Thyroid gland (tissue), 4 donors: ENCODE measurements around the gene ACADM.
A peak's percentile ranks its signal among the peaks of the same experiment; 100 is the strongest.

Experiments
- POLR2A ChIP-seq, 2 donors: fragments of 450-650 bp; IDR thresholded peaks; one replicate each; pipeline ENCODE4 v1.6.1; 2017; ENCODE audit warnings: antibody characterized with exemption in 2 of 2, mild to moderate bottlenecking in 2 of 2, moderate library complexity in 1 of 2
- TF ChIP-seq, protein P1 (sequence below), 6 experiments: fragments of 200-600 bp in 3 of 6; fragments of 450-650 bp in 3 of 6; sonication (generic) in 3 of 6; IDR thresholded peaks; one replicate each; pipeline ENCODE4 v1.5.1; 2016 to 2019; ENCODE audit warnings: antibody characterized with exemption in 6 of 6, mild to moderate bottlenecking in 2 of 6, inconsistent platforms in 1 of 6, moderate library complexity in 1 of 6

DNA sequence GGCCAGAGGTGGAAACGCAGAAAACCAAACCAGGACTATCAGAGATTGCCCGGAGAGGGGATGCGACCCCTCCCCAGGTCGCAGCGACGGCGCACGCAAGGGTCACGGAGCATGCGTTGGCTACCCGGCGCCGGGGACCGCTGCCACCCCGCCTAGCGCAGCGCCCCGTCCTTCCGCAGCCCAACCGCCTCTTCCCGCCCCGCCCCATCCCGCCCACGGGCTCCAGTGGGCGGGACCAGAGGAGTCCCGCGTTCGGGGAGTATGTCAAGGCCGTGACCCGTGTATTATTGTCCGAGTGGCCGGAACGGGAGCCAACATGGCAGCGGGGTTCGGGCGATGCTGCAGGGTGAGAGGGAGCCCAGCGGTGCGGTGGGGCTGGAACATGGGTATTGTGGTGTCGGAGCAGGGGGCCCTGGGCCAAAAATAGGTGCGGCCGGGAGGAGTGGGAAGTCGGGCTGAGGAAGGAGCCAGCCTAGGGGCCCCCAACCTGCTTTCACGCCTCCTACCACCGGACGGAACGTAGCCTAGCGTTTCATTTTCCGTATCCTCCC lies at the start of gene ACADM:
- TF ChIP-seq, protein P1, sequence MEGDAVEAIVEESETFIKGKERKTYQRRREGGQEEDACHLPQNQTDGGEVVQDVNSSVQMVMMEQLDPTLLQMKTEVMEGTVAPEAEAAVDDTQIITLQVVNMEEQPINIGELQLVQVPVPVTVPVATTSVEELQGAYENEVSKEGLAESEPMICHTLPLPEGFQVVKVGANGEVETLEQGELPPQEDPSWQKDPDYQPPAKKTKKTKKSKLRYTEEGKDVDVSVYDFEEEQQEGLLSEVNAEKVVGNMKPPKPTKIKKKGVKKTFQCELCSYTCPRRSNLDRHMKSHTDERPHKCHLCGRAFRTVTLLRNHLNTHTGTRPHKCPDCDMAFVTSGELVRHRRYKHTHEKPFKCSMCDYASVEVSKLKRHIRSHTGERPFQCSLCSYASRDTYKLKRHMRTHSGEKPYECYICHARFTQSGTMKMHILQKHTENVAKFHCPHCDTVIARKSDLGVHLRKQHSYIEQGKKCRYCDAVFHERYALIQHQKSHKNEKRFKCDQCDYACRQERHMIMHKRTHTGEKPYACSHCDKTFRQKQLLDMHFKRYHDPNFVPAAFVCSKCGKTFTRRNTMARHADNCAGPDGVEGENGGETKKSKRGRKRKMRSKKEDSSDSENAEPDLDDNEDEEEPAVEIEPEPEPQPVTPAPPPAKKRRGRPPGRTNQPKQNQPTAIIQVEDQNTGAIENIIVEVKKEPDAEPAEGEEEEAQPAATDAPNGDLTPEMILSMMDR (IDR thresholded peaks at IDR 0.05): no peak
- peak in 1 of 2 donors; percentile 79 for TF ChIP-seq POLR2A (IDR thresholded peaks at IDR 0.05)
